ENCODE data around the gene TNF.

The TNF gene

GRCh38 chr6:31620586-31621319 lies 45.4 kb downstream of the TNF start, which contains the start of gene PRRC2A (continued):
- TF ChIP-seq, protein P1, sequence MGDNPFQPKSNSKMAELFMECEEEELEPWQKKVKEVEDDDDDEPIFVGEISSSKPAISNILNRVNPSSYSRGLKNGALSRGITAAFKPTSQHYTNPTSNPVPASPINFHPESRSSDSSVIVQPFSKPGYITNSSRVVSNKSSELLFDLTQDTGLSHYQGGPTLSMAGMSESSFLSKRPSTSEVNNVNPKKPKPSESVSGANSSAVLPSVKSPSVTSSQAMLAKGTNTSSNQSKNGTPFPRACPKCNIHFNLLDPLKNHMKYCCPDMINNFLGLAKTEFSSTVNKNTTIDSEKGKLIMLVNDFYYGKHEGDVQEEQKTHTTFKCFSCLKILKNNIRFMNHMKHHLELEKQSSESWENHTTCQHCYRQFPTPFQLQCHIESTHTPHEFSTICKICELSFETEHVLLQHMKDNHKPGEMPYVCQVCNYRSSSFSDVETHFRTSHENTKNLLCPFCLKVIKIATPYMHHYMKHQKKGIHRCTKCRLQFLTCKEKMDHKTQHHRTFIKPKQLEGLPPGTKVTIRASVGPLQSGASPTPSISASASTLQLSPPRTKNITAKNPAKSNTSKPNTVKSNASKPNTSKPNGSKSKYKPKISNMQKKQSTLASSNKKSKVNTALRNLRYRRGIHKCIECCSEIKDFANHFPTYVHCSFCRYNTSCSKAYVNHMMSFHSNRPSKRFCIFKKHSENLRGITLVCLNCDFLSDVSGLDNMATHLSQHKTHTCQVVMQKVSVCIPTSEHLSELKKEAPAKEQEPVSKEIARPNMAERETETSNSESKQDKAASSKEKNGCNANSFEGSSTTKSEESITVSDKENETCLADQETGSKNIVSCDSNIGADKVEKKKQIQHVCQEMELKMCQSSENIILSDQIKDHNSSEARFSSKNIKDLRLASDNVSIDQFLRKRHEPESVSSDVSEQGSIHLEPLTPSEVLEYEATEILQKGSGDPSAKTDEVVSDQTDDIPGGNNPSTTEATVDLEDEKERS (tag by site-specific recombination; IDR thresholded peaks at IDR 0.05), result peak; percentile 89
- TF ChIP-seq SALL2 (tag by site-specific recombination; IDR thresholded peaks at IDR 0.05; ENCODE audit: borderline replicate concordance) (no peak), ZNF664 (tag by site-specific recombination; IDR thresholded peaks at IDR 0.05) (no peak), MZF1 (tag by site-specific recombination; IDR thresholded peaks at IDR 0.05; ENCODE audit: borderline replicate concordance) (no peak; the same call in 1 of the 2 replicates), KLF1 (tag by site-specific recombination; IDR thresholded peaks at IDR 0.05) (0 out of 2 replicates have a peak, but pooled peaks have one; percentile 11), ZFP3 (tag by site-specific recombination; IDR thresholded peaks at IDR 0.05; ENCODE audit: low read depth) (no peak), ZNF324 (tag by site-specific recombination; IDR thresholded peaks at IDR 0.05) (peak; percentile 84; the same call in 1 of the 2 replicates), ZNF521 (tag by site-specific recombination; IDR thresholded peaks at IDR 0.05) (no peak), ZNF423 (tag by site-specific recombination; IDR thresholded peaks at IDR 0.05) (peak; percentile 12; the same call in 1 of the 2 replicates), ZBTB1 (tag by site-specific recombination; IDR thresholded peaks at IDR 0.05) (no peak), ZNF791 (tag by site-specific recombination; IDR thresholded peaks at IDR 0.05) (no peak), ZNF404 (tag by site-specific recombination; IDR thresholded peaks at IDR 0.05) (no peak), ZNF223 (tag by site-specific recombination; IDR thresholded peaks at IDR 0.05) (peak; percentile 27; the same call in 1 of the 2 replicates), HOXA7 (CRISPR knock-in tag; IDR thresholded peaks at IDR 0.05; ENCODE audit: borderline replicate concordance) (no peak), REPIN1 (tag by site-specific recombination; IDR thresholded peaks at IDR 0.05; ENCODE audit: low read depth) (peak; percentile 79; the same call in 1 of the 2 replicates), ZNF157 (tag by site-specific recombination; IDR thresholded peaks at IDR 0.05) (0 out of 2 replicates have a peak, but pooled peaks have one; percentile 6), ZNF555 (tag by site-specific recombination; conservative IDR thresholded peaks at IDR 0.05) (no peak), ZNF292 (tag by site-specific recombination; IDR thresholded peaks at IDR 0.05; ENCODE audit: borderline replicate concordance, low read depth) (no peak), GLI4 (tag by site-specific recombination; IDR thresholded peaks at IDR 0.05) (peak; percentile 90), ZNF624 (tag by site-specific recombination; IDR thresholded peaks at IDR 0.05) (no peak), ZNF132 (tag by site-specific recombination; IDR thresholded peaks at IDR 0.05; ENCODE audit: borderline replicate concordance) (no peak), ZNF785 (tag by site-specific recombination; IDR thresholded peaks at IDR 0.05) (peak; percentile 60; the same call in 1 of the 2 replicates), OSR2 (tag by site-specific recombination; IDR thresholded peaks at IDR 0.05) (peak; percentile 55; the same call in 1 of the 2 replicates), ZNF558 (tag by site-specific recombination; IDR thresholded peaks at IDR 0.05) (no peak)
- TF ChIP-seq, protein P2, sequence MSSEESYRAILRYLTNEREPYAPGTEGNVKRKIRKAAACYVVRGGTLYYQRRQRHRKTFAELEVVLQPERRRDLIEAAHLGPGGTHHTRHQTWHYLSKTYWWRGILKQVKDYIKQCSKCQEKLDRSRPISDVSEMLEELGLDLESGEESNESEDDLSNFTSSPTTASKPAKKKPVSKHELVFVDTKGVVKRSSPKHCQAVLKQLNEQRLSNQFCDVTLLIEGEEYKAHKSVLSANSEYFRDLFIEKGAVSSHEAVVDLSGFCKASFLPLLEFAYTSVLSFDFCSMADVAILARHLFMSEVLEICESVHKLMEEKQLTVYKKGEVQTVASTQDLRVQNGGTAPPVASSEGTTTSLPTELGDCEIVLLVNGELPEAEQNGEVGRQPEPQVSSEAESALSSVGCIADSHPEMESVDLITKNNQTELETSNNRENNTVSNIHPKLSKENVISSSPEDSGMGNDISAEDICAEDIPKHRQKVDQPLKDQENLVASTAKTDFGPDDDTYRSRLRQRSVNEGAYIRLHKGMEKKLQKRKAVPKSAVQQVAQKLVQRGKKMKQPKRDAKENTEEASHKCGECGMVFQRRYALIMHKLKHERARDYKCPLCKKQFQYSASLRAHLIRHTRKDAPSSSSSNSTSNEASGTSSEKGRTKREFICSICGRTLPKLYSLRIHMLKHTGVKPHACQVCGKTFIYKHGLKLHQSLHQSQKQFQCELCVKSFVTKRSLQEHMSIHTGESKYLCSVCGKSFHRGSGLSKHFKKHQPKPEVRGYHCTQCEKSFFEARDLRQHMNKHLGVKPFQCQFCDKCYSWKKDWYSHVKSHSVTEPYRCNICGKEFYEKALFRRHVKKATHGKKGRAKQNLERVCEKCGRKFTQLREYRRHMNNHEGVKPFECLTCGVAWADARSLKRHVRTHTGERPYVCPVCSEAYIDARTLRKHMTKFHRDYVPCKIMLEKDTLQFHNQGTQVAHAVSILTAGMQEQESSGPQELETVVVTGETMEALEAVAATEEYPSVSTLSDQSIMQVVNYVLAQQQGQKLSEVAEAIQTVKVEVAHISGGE (tag by site-specific recombination; conservative IDR thresholded peaks at IDR 0.05; ENCODE audit: low read depth), result peak; percentile 72
- TF ChIP-seq, protein P3, sequence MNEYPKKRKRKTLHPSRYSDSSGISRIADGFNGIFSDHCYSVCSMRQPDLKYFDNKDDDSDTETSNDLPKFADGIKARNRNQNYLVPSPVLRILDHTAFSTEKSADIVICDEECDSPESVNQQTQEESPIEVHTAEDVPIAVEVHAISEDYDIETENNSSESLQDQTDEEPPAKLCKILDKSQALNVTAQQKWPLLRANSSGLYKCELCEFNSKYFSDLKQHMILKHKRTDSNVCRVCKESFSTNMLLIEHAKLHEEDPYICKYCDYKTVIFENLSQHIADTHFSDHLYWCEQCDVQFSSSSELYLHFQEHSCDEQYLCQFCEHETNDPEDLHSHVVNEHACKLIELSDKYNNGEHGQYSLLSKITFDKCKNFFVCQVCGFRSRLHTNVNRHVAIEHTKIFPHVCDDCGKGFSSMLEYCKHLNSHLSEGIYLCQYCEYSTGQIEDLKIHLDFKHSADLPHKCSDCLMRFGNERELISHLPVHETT (tag by site-specific recombination; IDR thresholded peaks at IDR 0.05), result peak; percentile 19; the same call in 1 of the 2 replicates
- TF ChIP-seq, protein P4, sequence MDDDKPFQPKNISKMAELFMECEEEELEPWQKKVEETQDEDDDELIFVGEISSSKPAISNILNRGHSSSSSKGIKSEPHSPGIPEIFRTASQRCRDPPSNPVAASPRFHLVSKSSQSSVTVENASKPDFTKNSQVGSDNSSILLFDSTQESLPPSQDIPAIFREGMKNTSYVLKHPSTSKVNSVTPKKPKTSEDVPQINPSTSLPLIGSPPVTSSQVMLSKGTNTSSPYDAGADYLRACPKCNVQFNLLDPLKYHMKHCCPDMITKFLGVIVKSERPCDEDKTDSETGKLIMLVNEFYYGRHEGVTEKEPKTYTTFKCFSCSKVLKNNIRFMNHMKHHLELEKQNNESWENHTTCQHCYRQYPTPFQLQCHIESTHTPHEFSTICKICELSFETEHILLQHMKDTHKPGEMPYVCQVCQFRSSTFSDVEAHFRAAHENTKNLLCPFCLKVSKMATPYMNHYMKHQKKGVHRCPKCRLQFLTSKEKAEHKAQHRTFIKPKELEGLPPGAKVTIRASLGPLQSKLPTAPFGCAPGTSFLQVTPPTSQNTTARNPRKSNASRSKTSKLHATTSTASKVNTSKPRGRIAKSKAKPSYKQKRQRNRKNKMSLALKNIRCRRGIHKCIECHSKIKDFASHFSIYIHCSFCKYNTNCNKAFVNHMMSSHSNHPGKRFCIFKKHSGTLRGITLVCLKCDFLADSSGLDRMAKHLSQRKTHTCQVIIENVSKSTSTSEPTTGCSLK (tag by site-specific recombination; IDR thresholded peaks at IDR 0.05), result no peak
- TF ChIP-seq, protein P5, sequence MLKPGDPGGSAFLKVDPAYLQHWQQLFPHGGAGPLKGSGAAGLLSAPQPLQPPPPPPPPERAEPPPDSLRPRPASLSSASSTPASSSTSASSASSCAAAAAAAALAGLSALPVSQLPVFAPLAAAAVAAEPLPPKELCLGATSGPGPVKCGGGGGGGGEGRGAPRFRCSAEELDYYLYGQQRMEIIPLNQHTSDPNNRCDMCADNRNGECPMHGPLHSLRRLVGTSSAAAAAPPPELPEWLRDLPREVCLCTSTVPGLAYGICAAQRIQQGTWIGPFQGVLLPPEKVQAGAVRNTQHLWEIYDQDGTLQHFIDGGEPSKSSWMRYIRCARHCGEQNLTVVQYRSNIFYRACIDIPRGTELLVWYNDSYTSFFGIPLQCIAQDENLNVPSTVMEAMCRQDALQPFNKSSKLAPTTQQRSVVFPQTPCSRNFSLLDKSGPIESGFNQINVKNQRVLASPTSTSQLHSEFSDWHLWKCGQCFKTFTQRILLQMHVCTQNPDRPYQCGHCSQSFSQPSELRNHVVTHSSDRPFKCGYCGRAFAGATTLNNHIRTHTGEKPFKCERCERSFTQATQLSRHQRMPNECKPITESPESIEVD (tag by site-specific recombination; IDR thresholded peaks at IDR 0.05), result no peak
